A673 (cell line): ENCODE results near the gene MED22. TPM values are rescaled to one million over a fixed set of nuclear protein-coding genes. Genes with fewer than 3 reads are reported as not detected.

Experiments
- BruUV-seq: library from RNA; stranded (reverse); fragments of 400-500 nt; replicated peaks from 2 replicates; lab custom pipeline; 2021; lab: Mats Ljungman, UMichigan
- CTCF ChIA-PET: fragments of 300-600 bp; sonication (Branson Sonifier 250); formaldehyde crosslinking; loops from one replicate; lab custom pipeline; 2022; ENCODE audit warnings: antibody characterized with exemption; lab: Charles Lee
- POLR2A ChIA-PET: fragments of 300-600 bp; sonication (Branson Sonifier 250); formaldehyde crosslinking; loops from one replicate; lab custom pipeline; 2022; ENCODE audit warnings: antibody characterized with exemption; ENCODE audit not compliant: low non-redundant PET; lab: Charles Lee
- DNase-seq: peaks from one replicate; pipeline ENCODE4 v3.0.0-alpha.2; 2015; ENCODE audit warnings: low spot score
- H3K27ac ChIP-seq: fragments of 200-600 bp; sonication (generic); 2 replicates; pipeline ENCODE4 v1.5.1; 2016; ENCODE audit warnings: mixed run types, low read depth, mild to moderate bottlenecking, mixed read lengths, antibody characterized with exemption, low read length; ENCODE audit not compliant: poor library complexity, severe bottlenecking
- H3K27me3 ChIP-seq: fragments of 200-600 bp; sonication (generic); replicated peaks from 2 replicates; pipeline ENCODE4 v1.6.1; 2017; ENCODE audit warnings: mixed run types, low read depth, mild to moderate bottlenecking, mixed read lengths, antibody characterized with exemption, low read length; ENCODE audit not compliant: insufficient read depth, poor library complexity
- H3K36me3 ChIP-seq: fragments of 200-600 bp; sonication (generic); 2 replicates; pipeline ENCODE4 v1.6.1; 2016; ENCODE audit warnings: mixed run types, mild to moderate bottlenecking, mixed read lengths, antibody characterized with exemption, low read length; ENCODE audit not compliant: insufficient read depth, poor library complexity, severe bottlenecking
- H3K4me1 ChIP-seq: fragments of 200-600 bp; sonication (generic); 2 replicates; pipeline ENCODE4 v1.6.1; 2017; ENCODE audit warnings: mixed run types, mild to moderate bottlenecking, mixed read lengths, antibody characterized with exemption, low read length; ENCODE audit not compliant: insufficient read depth, poor library complexity, severe bottlenecking
- H3K4me3 ChIP-seq: fragments of 200-600 bp; sonication (generic); 2 replicates; pipeline ENCODE4 v1.5.1; 2016; ENCODE audit warnings: low read depth, mixed run types, mild to moderate bottlenecking, mixed read lengths, low read length; ENCODE audit not compliant: poor library complexity, severe bottlenecking
- H3K9me3 ChIP-seq: fragments of 200-600 bp; sonication (generic); 2 replicates; pipeline ENCODE4 v1.6.1; 2016; ENCODE audit warnings: mixed run types, low read depth, mild to moderate bottlenecking, mixed read lengths, antibody characterized with exemption, low read length; ENCODE audit not compliant: poor library complexity, severe bottlenecking
- CTCF ChIP-seq: fragments of 300-800, 200-600 bp; sonication (generic); conservative IDR thresholded peaks from 2 replicates; pipeline ENCODE4 v1.5.1; 2017; ENCODE audit warnings: low read depth, mild to moderate bottlenecking, antibody characterized with exemption, low read length, moderate library complexity, mixed read lengths
- EZH2 ChIP-seq: fragments of 200-600 bp; sonication (generic); IDR thresholded peaks from 2 replicates; pipeline ENCODE4 v1.6.1; 2017; ENCODE audit warnings: borderline replicate concordance, low read depth, mild to moderate bottlenecking, mixed read lengths, antibody characterized with exemption, low read length; ENCODE audit not compliant: poor library complexity, severe bottlenecking
- intact Hi-C: fragments of 100-400 bp; cut with micrococcal nuclease; formaldehyde crosslinking; loops from one replicate; pipeline ENCODE4 v1.10.0; 2022; ENCODE audit not compliant: unreplicated experiment
- total RNA-seq: library from RNA; stranded (reverse); gene quantifications from 2 replicates; pipeline ENCODE4 v1.2.3, GENCODE V29; 2021

Gene MED22
- total RNA-seq, 1 experiment from 2014 or later: 46.2 TPM

DNA sequence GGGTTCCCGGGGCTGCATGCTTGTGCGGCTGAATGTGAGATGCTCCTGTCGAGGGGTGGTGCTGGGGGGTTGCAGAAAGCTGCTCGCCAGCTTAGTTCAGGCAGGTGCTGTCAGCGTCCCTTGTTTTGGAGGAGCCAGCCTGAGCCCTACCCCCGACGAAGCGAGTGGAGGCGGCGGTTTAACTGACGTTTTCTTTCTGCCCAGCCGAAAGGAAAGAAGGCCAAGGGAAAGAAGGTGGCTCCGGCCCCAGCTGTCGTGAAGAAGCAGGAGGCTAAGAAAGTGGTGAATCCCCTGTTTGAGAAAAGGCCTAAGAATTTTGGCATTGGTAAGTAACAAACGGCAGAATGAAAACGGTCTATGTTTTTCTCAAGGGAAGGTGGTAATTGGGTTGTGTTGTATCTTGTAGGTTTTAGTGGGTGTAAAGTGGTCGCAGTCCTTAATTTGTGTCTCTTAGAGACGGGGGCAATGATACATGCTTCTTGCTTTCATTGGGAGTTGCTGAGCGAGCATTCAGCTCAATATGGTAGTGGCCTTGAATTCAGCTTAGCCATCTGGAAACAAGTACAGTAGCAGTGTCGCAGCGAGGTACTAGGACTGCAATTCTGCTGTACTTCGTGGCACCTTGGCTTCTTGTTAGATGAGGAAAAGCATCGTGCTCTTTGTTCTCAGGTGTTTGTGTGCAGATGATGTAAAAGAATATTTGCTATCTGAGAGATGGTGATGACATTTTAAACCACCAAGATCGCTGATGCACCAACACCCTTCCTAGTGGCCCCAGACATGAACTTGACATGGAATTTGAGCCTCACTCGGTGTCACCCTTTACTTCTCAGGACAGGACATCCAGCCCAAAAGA, 1.0 kb upstream of the MED22 start:
- H3K27me3 ChIP-seq: no peaks in the 10 kb centered on the region
- peak overlapping the region; percentile 98 for H3K4me3 ChIP-seq
- TF ChIP-seq CTCF: no peak
- TF ChIP-seq EZH2: no peak
- peak overlapping the region; percentile 99 for H3K27ac ChIP-seq
- no peak for DNase-seq
- ChIA-PET CTCF (no interaction called here), POLR2A (interaction anchor here (0.6 to 0.8 kb wide), 2 partner anchors 19 to 205 kb away, joined by 3 to 6 read pairs; no protein-coding TSS in a partner anchor)
- BruUV-seq: TSS peak; percentile 74
- intact Hi-C loops: no loop called here
- H3K9me3 ChIP-seq: no peaks in the 10 kb centered on the region
- peaks cover 71% of the 10 kb centered on the region for H3K36me3 ChIP-seq
- H3K4me1 ChIP-seq: peaks cover 19% of the 10 kb centered on the region

- peaks cover 79% of the 10 kb centered on the region for H3K36me3 ChIP-seq
Observed at GRCh38 chr9:133347515-133347984, 381 bp downstream of the MED22 start.

More at GRCh38 chr9:133347515-133347984, 381 bp downstream of the MED22 start:
- ChIA-PET POLR2A (interaction anchor here (0.5 to 0.8 kb wide), 6 partner anchors 28 to 405 kb away, joined by 3 to 15 read pairs (median 4); partner anchors contain the start of genes CACFD1 and GTF3C5), CTCF (no interaction called here)
- Histone ChIP-seq H3K4me3 (peak overlapping the region; percentile 98), H3K4me1 (peaks cover 19% of the 10 kb centered on the region), H3K27me3 (no peaks in the 10 kb centered on the region), H3K27ac (peak overlapping the region; percentile 99), H3K9me3 (no peaks in the 10 kb centered on the region)
- no TSS peak for BruUV-seq
- intact Hi-C loops: loop anchor here (1.0 kb wide), 1 partner anchor 11 kb away; the partner anchor contains the start of gene SURF6
- peak; percentile 51 for DNase-seq
- no peak for TF ChIP-seq EZH2
- 0 out of 2 replicates have a peak, but pooled peaks have one; percentile 16 for TF ChIP-seq CTCF
